Measurements from ENCODE around the gene EYA4.

Gene EYA4

GRCh38 chr6:133502441-133503335 lies 261.5 kb downstream of the EYA4 start:
- Histone ChIP-seq H3K4me1 (ENCODE audit: control insufficient read depth in 1 of 2, insufficient read depth in 2 of 2, low read length in 2 of 2) (peaks cover 0 to 12% of the 10 kb centered on the region in 2 donors), H3K27ac (ENCODE audit: low read length) (no peak overlapping the region), H3K27me3 (ENCODE audit: low read depth, low read length) (no peaks in the 10 kb centered on the region), H3K36me3 (ENCODE audit: control insufficient read depth in 1 of 2, insufficient read depth in 2 of 2, low read length in 2 of 2) (no peaks in the 10 kb centered on the region), H3K4me3 (ENCODE audit: low read depth in 1 of 2, low read length in 2 of 2) (no peak overlapping the region), H3K9me3 (ENCODE audit: control insufficient read depth in 1 of 2, low read length in 2 of 2) (no peaks in the 10 kb centered on the region)

DNA sequence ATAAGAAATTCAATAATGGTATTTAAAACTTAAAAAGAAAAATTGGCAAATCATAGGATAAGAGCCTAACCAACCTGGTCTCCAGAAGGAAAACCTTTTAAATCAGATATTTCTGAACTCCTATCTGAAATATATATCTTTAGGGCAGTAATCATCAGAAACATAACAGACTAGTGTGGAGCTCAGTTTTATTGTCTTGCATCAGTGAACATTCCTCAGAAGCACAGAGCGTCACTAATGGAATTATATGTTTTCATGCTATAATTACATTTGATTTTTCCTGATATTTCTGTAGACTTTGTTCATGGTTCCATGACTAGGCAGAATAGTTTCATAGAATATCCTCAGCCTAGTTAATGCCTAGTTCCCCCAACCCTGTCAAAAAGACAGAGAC lies 262.2 kb downstream of the EYA4 start:
- no peak overlapping the region for H3K27ac ChIP-seq (ENCODE audit: low read length)

GRCh38 chr6:133504158-133504557 lies 263.0 kb downstream of the EYA4 start:
- Histone ChIP-seq H3K4me1 (ENCODE audit: control insufficient read depth in 1 of 2, insufficient read depth in 2 of 2, low read length in 2 of 2) (peaks cover 0 to 12% of the 10 kb centered on the region in 2 donors), H3K27me3 (ENCODE audit: low read depth, low read length) (no peaks in the 10 kb centered on the region), H3K36me3 (ENCODE audit: control insufficient read depth in 1 of 2, insufficient read depth in 2 of 2, low read length in 2 of 2) (no peaks in the 10 kb centered on the region), H3K9me3 (ENCODE audit: control insufficient read depth in 1 of 2, low read length in 2 of 2) (no peaks in the 10 kb centered on the region), H3K27ac (ENCODE audit: low read length) (no peak overlapping the region), H3K4me3 (ENCODE audit: low read depth in 1 of 2, low read length in 2 of 2) (no peak overlapping the region)

More for the DNA sequence above, 262.2 kb downstream of the EYA4 start:
- Histone ChIP-seq H3K4me1 (ENCODE audit: control insufficient read depth in 1 of 2, insufficient read depth in 2 of 2, low read length in 2 of 2) (peaks cover 0 to 12% of the 10 kb centered on the region in 2 donors), H3K36me3 (ENCODE audit: control insufficient read depth in 1 of 2, insufficient read depth in 2 of 2, low read length in 2 of 2) (no peaks in the 10 kb centered on the region), H3K4me3 (ENCODE audit: low read depth in 1 of 2, low read length in 2 of 2) (no peak overlapping the region), H3K27me3 (ENCODE audit: low read depth, low read length) (no peaks in the 10 kb centered on the region), H3K9me3 (ENCODE audit: control insufficient read depth in 1 of 2, low read length in 2 of 2) (no peaks in the 10 kb centered on the region)

GRCh38 chr6:133504761-133505160 lies 263.6 kb downstream of the EYA4 start:
- no peak overlapping the region for H3K4me3 ChIP-seq (ENCODE audit: low read depth in 1 of 2, low read length in 2 of 2)
- H3K36me3 ChIP-seq (ENCODE audit: control insufficient read depth in 1 of 2, insufficient read depth in 2 of 2, low read length in 2 of 2), result no peaks in the 10 kb centered on the region
- no peaks in the 10 kb centered on the region for H3K27me3 ChIP-seq (ENCODE audit: low read depth, low read length)
- peaks cover 0 to 12% of the 10 kb centered on the region in 2 donors for H3K4me1 ChIP-seq (ENCODE audit: control insufficient read depth in 1 of 2, insufficient read depth in 2 of 2, low read length in 2 of 2)
- no peaks in the 10 kb centered on the region for H3K9me3 ChIP-seq (ENCODE audit: control insufficient read depth in 1 of 2, low read length in 2 of 2)
- H3K27ac ChIP-seq (ENCODE audit: low read length), result no peak overlapping the region

DNA sequence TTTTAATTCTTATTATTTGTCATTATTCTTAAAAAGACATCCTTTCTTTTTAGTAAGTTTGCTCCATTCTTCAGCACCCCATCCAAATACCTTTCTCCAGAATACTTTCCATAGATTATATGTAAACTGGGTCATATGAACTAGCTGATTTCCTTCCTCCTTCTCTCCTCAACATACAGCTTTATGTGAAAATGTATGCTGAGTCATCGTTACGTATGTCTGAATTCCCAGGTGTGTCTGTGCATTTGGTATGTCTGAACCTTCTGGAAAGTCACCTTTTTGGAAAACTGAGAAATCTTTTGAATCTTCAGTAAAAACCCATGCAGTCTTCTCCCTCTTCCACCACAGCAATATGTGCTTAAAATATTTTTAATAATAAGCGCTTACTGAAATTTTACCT lies 264.5 kb downstream of the EYA4 start:
- no peaks in the 10 kb centered on the region for H3K27me3 ChIP-seq (ENCODE audit: low read depth, low read length)
- no peak overlapping the region for H3K4me3 ChIP-seq (ENCODE audit: low read depth in 1 of 2, low read length in 2 of 2)
- no peaks in the 10 kb centered on the region for H3K36me3 ChIP-seq (ENCODE audit: control insufficient read depth in 1 of 2, insufficient read depth in 2 of 2, low read length in 2 of 2)
- no peaks in the 10 kb centered on the region for H3K9me3 ChIP-seq (ENCODE audit: control insufficient read depth in 1 of 2, low read length in 2 of 2)
- no peak overlapping the region for H3K27ac ChIP-seq (ENCODE audit: low read length)
- H3K4me1 ChIP-seq (ENCODE audit: control insufficient read depth in 1 of 2, insufficient read depth in 2 of 2, low read length in 2 of 2), result peaks cover 0 to 12% of the 10 kb centered on the region in 2 donors

DNA sequence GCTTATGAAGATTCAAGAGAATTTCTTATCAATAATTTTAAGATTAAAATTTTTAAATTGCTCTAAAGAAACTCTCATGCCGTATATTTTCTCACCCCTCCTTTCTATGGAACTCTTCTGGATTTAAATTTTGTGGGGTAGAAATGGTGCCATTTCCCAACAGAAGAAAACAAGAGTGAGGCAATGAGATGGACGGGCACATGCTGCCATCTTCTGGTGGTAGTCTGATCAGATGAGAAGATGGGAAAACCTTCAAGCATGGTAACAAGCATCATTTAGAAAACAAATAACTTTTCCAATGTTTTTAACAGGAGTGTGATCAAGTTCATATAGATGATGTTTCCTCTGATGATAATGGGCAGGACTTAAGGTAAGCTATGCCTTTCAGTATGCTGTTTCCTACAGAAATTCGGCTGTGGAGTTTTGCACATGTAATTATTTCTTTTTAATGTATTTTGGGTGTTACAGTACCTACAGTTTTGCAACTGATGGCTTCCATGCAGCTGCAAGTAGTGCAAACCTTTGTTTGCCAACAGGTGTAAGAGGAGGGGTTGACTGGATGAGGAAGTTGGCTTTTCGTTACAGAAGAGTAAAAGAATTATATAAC lies 271.4 kb downstream of the EYA4 start:
- no peaks in the 10 kb centered on the region for H3K27me3 ChIP-seq (ENCODE audit: low read depth, low read length)
- no peaks in the 10 kb centered on the region for H3K36me3 ChIP-seq (ENCODE audit: control insufficient read depth in 1 of 2, insufficient read depth in 2 of 2, low read length in 2 of 2)
- H3K9me3 ChIP-seq (ENCODE audit: control insufficient read depth in 1 of 2, low read length in 2 of 2), result no peaks in the 10 kb centered on the region
- no peak overlapping the region for H3K27ac ChIP-seq (ENCODE audit: low read length)
- H3K4me3 ChIP-seq (ENCODE audit: low read depth in 1 of 2, low read length in 2 of 2), result no peak overlapping the region
- H3K4me1 ChIP-seq (ENCODE audit: control insufficient read depth in 1 of 2, insufficient read depth in 2 of 2, low read length in 2 of 2), result no peaks in the 10 kb centered on the region

- Histone ChIP-seq H3K9me3 (ENCODE audit: control insufficient read depth in 1 of 2, low read length in 2 of 2) (no peaks in the 10 kb centered on the region), H3K27ac (ENCODE audit: low read length) (no peak overlapping the region)
Observed at GRCh38 chr6:133523816-133524215, 282.7 kb downstream of the EYA4 start.

DNA sequence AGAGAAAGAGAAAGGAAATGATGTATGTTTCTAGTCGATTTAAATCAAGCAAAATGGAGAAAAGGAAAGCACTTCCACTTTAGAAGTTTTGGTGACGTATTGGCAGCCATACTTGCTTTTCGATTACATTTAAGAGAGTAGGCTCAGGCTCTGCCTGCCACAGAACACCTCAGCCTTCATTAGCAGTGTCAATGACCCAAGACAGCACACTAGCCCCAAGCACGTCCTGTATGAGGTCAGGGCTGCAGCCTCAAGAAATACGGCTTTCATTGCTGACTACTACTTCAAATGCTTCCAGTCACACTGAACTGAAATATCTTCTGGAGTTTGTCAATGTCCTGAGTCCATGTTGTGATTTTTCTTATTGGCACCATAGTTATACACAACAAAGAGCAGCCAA lies 285.3 kb downstream of the EYA4 start:
- Histone ChIP-seq H3K4me1 (ENCODE audit: control insufficient read depth in 1 of 2, insufficient read depth in 2 of 2, low read length in 2 of 2) (no peaks in the 10 kb centered on the region), H3K27ac (ENCODE audit: low read length) (no peak overlapping the region), H3K4me3 (ENCODE audit: low read depth in 1 of 2, low read length in 2 of 2) (no peak overlapping the region), H3K27me3 (ENCODE audit: low read depth, low read length) (no peaks in the 10 kb centered on the region), H3K36me3 (ENCODE audit: control insufficient read depth in 1 of 2, insufficient read depth in 2 of 2, low read length in 2 of 2) (no peaks in the 10 kb centered on the region), H3K9me3 (ENCODE audit: control insufficient read depth in 1 of 2, low read length in 2 of 2) (no peaks in the 10 kb centered on the region)

More at GRCh38 chr6:133523816-133524215, 282.7 kb downstream of the EYA4 start:
- Histone ChIP-seq H3K4me1 (ENCODE audit: control insufficient read depth in 1 of 2, insufficient read depth in 2 of 2, low read length in 2 of 2) (no peaks in the 10 kb centered on the region), H3K27me3 (ENCODE audit: low read depth, low read length) (no peaks in the 10 kb centered on the region), H3K4me3 (ENCODE audit: low read depth in 1 of 2, low read length in 2 of 2) (no peak overlapping the region), H3K36me3 (ENCODE audit: control insufficient read depth in 1 of 2, insufficient read depth in 2 of 2, low read length in 2 of 2) (no peaks in the 10 kb centered on the region)

DNA sequence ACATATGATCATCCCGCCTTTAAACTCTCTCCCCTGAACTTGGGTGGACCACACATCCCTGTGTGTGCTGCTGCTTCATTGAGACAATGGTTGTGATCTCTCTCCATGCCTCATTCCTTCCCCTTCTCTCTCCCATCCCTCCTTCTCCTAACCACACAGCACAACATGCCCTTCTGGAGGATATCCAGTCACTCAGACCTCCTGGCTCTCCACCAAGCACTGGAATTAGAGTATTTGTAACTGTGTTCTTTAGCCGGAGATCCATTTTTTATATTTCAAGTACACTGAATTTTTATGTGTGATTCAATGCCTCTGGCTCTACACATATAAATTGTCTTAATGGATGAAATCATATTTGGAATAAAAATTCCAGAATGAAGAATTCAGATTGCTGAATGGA lies 287.4 kb downstream of the EYA4 start:
- Histone ChIP-seq H3K27me3 (ENCODE audit: low read depth, low read length) (no peaks in the 10 kb centered on the region), H3K4me1 (ENCODE audit: control insufficient read depth in 1 of 2, insufficient read depth in 2 of 2, low read length in 2 of 2) (no peaks in the 10 kb centered on the region), H3K36me3 (ENCODE audit: control insufficient read depth in 1 of 2, insufficient read depth in 2 of 2, low read length in 2 of 2) (no peaks in the 10 kb centered on the region), H3K27ac (ENCODE audit: low read length) (no peak overlapping the region), H3K4me3 (ENCODE audit: low read depth in 1 of 2, low read length in 2 of 2) (no peak overlapping the region), H3K9me3 (ENCODE audit: control insufficient read depth in 1 of 2, low read length in 2 of 2) (no peaks in the 10 kb centered on the region)

GRCh38 chr6:133532908-133533307 lies 291.8 kb downstream of the EYA4 start:
- no peak overlapping the region for H3K27ac ChIP-seq (ENCODE audit: low read length)
- no peaks in the 10 kb centered on the region for H3K27me3 ChIP-seq (ENCODE audit: low read depth, low read length)
- H3K4me3 ChIP-seq (ENCODE audit: low read depth in 1 of 2, low read length in 2 of 2), result no peak overlapping the region
- H3K36me3 ChIP-seq (ENCODE audit: control insufficient read depth in 1 of 2, insufficient read depth in 2 of 2, low read length in 2 of 2), result no peaks in the 10 kb centered on the region
- no peaks in the 10 kb centered on the region for H3K4me1 ChIP-seq (ENCODE audit: control insufficient read depth in 1 of 2, insufficient read depth in 2 of 2, low read length in 2 of 2)
- no peaks in the 10 kb centered on the region for H3K9me3 ChIP-seq (ENCODE audit: control insufficient read depth in 1 of 2, low read length in 2 of 2)

DNA sequence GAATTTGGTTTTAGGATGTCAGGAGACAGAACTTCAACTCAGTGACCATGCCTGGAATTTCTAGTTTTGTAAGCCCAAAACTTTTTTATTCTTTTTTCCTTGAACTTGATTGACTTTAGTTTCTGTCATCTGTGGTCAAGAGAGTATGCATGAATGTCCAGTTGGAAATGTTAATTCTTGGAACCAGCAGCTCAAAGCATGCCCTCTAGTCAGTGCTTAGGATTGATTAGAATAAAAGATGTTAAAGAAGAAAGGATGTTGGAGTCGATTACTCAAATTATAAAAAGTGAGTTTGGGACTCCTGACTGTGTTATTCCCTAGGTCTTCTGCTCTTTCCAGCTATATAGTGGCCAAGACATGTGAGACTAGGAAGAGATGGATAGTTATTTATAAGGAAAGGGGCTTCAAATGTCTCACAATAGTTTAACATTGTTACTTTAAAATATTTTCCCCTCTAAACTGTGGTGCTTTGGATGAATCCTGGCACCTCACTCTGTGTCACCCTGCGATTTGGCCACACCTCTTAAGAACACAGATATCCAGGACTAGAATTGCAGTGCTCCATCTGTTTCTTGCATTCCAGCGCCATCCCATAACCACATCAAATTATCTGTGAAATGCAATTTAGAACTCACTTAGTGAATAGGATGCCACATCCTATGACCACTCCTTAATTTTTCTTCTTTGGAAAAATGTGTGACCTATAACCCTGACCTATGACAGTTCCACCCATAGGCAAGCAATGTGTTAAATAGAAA lies 298.5 kb downstream of the EYA4 start:
- Histone ChIP-seq H3K27ac (ENCODE audit: low read length) (no peak overlapping the region), H3K27me3 (ENCODE audit: low read depth, low read length) (no peaks in the 10 kb centered on the region), H3K36me3 (ENCODE audit: control insufficient read depth in 1 of 2, insufficient read depth in 2 of 2, low read length in 2 of 2) (no peaks in the 10 kb centered on the region), H3K4me3 (ENCODE audit: low read depth in 1 of 2, low read length in 2 of 2) (no peak overlapping the region), H3K4me1 (ENCODE audit: control insufficient read depth in 1 of 2, insufficient read depth in 2 of 2, low read length in 2 of 2) (no peaks in the 10 kb centered on the region), H3K9me3 (ENCODE audit: control insufficient read depth in 1 of 2, low read length in 2 of 2) (no peaks in the 10 kb centered on the region)
